LNCAP (cell line): Measurements from ENCODE around the gene GNA12.

Source experiments
- TF ChIP-seq, protein P1 (sequence below): fragments of 450-650 bp; IDR thresholded peaks from 2 replicates; pipeline ENCODE4 v1.5.1; 2017; ENCODE audit warnings: mild to moderate bottlenecking

Gene GNA12

DNA sequence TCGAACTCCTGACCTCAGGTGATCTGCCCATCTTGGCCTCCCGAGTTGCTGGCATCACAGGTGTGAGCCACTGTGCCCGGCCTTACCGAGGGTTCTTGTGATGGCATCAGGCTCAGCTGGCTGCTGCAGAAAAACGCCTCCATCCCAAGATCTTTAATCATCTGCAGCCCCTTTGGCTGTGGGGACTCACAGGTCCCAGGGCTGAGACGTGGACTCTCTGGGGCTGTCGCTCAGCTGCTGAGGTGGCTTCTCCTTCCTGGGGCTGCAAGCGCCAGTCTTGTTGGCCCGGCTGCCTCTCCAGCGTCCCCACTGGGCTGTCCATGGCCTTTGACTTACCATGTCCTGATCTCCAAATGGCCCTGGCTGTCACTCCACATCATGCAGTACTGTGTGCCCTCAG, 136.1 kb downstream of the GNA12 start:
- TF ChIP-seq, protein P1, sequence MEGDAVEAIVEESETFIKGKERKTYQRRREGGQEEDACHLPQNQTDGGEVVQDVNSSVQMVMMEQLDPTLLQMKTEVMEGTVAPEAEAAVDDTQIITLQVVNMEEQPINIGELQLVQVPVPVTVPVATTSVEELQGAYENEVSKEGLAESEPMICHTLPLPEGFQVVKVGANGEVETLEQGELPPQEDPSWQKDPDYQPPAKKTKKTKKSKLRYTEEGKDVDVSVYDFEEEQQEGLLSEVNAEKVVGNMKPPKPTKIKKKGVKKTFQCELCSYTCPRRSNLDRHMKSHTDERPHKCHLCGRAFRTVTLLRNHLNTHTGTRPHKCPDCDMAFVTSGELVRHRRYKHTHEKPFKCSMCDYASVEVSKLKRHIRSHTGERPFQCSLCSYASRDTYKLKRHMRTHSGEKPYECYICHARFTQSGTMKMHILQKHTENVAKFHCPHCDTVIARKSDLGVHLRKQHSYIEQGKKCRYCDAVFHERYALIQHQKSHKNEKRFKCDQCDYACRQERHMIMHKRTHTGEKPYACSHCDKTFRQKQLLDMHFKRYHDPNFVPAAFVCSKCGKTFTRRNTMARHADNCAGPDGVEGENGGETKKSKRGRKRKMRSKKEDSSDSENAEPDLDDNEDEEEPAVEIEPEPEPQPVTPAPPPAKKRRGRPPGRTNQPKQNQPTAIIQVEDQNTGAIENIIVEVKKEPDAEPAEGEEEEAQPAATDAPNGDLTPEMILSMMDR: no peak

DNA sequence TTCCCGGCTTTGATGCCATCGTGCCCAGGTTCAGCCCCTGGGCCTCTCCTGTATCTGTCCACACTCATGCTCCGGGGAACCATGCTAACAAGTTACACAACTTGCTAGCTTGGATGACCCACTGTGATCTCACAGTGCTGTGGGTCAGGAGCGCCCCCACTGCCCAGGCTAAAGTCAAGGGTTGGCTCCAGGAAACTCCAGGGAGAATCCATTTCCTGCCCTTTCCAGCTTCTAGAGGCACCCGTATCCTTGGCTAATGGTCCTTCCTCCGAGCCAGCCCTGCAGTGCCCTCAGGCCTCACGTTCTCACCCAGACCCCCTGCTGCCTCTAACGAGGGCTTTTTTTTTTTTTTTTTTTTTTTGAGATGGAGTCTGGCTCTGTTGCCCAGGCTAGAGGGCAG, 136.6 kb downstream of the GNA12 start:
- TF ChIP-seq, protein P1: no peak

DNA sequence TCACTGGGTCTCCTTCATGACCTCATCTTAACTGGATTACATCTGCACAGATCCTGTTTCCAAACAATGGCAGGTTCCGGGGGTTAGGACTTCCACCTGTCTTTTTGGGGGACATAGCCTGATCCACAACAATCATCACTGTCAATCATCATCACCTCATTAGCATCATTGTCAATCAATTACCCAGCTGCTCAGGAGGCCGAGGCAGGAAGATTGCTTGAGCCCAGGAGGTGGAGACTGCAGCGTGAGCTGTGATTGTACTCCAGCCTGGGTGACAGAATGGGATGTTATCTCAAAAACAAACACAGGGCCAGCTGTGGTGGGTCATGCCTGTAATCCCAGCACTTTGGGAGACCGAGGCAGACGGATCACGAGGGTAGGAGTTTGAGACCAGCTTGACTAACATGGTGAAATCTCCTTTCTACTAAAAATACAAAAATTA, 137.4 kb downstream of the GNA12 start:
- TF ChIP-seq, protein P1: no peak

DNA sequence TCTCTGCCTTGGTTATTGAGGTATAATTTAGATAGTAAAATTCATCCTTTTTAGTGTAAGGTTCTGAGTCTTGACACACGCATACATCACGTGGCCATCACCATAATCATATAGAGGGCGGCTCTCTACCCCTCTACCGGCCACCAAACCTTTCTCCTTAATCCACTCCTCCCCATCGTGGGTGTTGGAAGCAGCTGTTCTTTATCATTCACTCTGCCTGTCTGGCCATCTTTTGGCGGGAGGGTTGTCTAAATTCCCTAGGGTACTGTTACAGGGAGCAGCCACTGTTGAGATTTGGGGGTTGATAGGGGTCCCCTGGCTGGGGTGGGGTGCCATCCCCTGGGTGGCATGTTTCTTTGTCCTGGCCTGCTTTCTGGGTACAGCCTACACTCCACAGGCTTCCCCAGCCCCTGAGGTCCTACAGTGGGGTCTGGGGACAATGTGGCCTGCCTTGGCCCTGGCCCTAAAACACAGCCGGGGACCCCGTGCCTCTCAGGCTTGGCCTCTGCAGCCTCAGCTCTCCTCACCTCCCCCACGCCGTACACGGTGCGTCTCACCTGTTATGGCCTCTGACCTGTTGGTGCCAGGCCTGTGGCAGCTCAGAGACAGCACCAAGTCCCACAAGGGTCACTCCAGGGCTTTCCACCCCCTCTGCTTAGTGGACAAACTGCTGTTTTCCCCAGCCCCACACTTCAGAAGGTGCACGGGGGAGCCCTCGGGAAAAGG, 138.6 kb downstream of the GNA12 start:
- TF ChIP-seq, protein P1: no peak

DNA sequence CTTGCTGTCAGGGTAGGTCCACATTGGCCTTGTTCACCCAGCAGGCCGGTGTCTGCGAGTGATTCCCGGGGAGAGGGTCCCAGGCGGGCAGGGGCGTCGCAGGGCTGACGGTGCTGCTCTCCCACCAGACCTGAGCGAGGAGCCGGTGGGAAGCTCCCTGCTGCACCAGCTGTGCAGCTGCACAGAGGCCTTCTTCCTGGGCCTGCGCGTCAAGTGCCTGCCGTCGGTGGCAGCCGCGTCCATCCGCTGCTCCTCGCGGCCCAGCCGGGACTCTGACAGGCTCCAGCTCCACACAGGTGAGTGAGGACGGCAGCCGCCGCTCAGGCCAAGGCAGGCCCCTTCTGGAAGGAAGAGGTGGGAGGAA, 141.5 kb downstream of the GNA12 start:
- TF ChIP-seq, protein P1: no peak

DNA sequence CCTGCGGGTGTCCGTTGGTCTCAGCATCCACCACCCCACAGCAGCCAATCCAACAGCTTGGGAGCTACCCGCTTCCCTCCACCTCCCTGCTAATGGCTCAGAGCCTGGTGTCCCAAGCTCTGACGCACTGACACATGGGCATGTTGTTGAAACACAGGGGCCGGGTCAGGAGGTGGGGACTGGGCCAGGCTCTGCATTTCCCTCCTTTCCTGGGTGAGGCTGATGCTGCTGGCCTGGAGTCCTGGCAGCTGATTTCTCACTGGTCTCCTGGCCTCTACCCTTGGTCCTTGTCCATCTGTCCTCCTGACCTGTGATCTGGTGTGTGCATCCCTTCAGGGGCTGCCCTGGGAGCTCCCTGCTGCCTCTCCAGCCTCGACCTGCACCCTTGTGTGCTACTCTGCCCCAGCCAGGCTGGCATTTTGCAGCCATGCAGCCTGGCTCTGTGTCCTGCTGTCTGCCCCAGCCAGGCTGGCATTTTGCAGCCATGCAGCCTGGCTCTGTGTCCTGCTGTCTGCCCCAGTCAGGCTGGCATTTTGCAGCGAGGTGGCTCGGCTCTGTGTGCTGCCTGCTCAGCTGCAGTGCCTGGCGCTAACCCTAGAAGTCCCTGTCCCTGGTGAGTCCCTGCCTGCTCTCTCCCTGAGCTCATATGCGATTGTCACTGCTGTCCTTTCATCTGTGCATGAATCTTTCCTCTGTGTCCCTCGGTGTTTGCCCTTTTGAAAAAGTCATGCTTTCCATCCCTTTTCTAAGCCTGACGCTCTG, 142.1 kb downstream of the GNA12 start:
- TF ChIP-seq, protein P1: no peak

DNA sequence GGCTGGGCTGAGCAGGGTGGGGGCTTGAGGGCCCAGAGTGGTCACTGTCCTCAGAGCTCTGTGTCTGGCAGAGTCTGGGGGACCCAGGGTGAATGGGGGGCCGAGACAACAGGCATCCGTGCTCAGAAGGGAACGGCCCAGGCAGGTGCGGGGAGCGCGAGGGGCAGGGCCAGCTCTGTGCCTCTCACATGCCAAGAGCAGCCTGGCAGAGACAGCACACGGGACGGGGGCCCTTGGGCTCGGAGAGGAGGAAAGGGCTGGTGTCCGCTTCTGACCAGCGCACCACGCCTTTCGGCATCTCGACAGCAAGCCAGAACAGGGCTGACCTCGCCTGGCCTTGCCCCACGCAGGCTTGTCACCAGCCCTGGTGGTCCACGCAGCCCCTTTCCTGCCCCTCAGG, 142.7 kb downstream of the GNA12 start:
- TF ChIP-seq, protein P1: no peak
